Limb (tissue), 2 donors: Measurements from ENCODE around the gene SPINK6.
A peak's percentile ranks its signal among the peaks of the same experiment; 100 is the strongest.

Experiments
- DNase-seq, 2 donors: peaks; one replicate each; pipeline ENCODE4 v3.0.0-alpha.2; 2016; ENCODE audit errors: extremely low spot score in 2 of 2

SPINK6 gene

GRCh38 chr5:148202531-148203203 lies at the start of gene SPINK6:
Gene SPINK6 (plus strand): TSS chr5:148203042. CDS start chr5:148203097, 55 bp downstream.
- no peak for DNase-seq

- DNase-seq, result no peak
Observed at GRCh38 chr5:148156609-148157008, 46.2 kb upstream of the SPINK6 start.

- no peak for DNase-seq
Observed at GRCh38 chr5:148162038-148162437, 40.8 kb upstream of the SPINK6 start.

- DNase-seq, result no peak
Observed at GRCh38 chr5:148163345-148163744, 39.5 kb upstream of the SPINK6 start.

GRCh38 chr5:148166550-148167283 lies 36.1 kb upstream of the SPINK6 start:
- DNase-seq, result no peak

- no peak for DNase-seq
Observed at GRCh38 chr5:148168246-148168645, 34.6 kb upstream of the SPINK6 start, which contains the start of gene SPINK14. Gene SPINK14 (plus strand): TSS chr5:148168546. CDS start chr5:148169733, 1,187 bp downstream.

GRCh38 chr5:148172377-148172776 lies 30.5 kb upstream of the SPINK6 start:
- no peak for DNase-seq

GRCh38 chr5:148176480-148176879 lies 26.4 kb upstream of the SPINK6 start:
- DNase-seq, result no peak

- DNase-seq, result no peak
Observed at GRCh38 chr5:148177207-148177606, 25.6 kb upstream of the SPINK6 start.

- peak in 1 of 2 donors; percentile 45 for DNase-seq
Observed at GRCh38 chr5:148179234-148179824, 23.5 kb upstream of the SPINK6 start.

- no peak for DNase-seq
Observed at GRCh38 chr5:148186248-148187003, 16.4 kb upstream of the SPINK6 start.

GRCh38 chr5:148191010-148191409 lies 11.8 kb upstream of the SPINK6 start:
- no peak for DNase-seq

GRCh38 chr5:148193202-148193601 lies 9.6 kb upstream of the SPINK6 start:
- DNase-seq, result no peak

GRCh38 chr5:148201151-148201550 lies 1.7 kb upstream of the SPINK6 start:
- no peak for DNase-seq

GRCh38 chr5:148205044-148205806 lies 2.4 kb downstream of the SPINK6 start:
- no peak for DNase-seq

GRCh38 chr5:148205865-148206264 lies 3.0 kb downstream of the SPINK6 start:
- no peak for DNase-seq

- DNase-seq, result no peak
Observed at GRCh38 chr5:148206620-148207019, 3.8 kb downstream of the SPINK6 start.

- no peak for DNase-seq
Observed at GRCh38 chr5:148208226-148208625, 5.4 kb downstream of the SPINK6 start.

GRCh38 chr5:148209151-148209770 lies 6.4 kb downstream of the SPINK6 start:
- no peak for DNase-seq

GRCh38 chr5:148214665-148215185 lies 11.9 kb downstream of the SPINK6 start:
- no peak for DNase-seq
